C4-2B (cell line): ENCODE results near the gene MYO1H.

Experiments
- H3K27ac ChIP-seq: fragments of 450-650 bp; 2 replicates; pipeline ENCODE4 v1.5.1; 2017
- CTCF ChIP-seq: fragments of 450-650 bp; conservative IDR thresholded peaks from 2 replicates; pipeline ENCODE4 v1.5.1; 2017; ENCODE audit warnings: mild to moderate bottlenecking
- ZFX ChIP-seq: fragments of 450-650 bp; IDR thresholded peaks from 2 replicates; pipeline ENCODE4 v1.6.1; 2017

The MYO1H gene

GRCh38 chr12:109489955-109490565, 142.4 kb downstream of the MYO1H start:
- no peak overlapping the region for H3K27ac ChIP-seq
- TF ChIP-seq ZFX = no peak
- TF ChIP-seq CTCF = no peak

GRCh38 chr12:109491671-109492070, 144.0 kb downstream of the MYO1H start:
- no peak overlapping the region for H3K27ac ChIP-seq
- TF ChIP-seq CTCF (no peak), ZFX (no peak)

GRCh38 chr12:109492371-109492770, 144.7 kb downstream of the MYO1H start:
- H3K27ac ChIP-seq = no peak overlapping the region

DNA sequence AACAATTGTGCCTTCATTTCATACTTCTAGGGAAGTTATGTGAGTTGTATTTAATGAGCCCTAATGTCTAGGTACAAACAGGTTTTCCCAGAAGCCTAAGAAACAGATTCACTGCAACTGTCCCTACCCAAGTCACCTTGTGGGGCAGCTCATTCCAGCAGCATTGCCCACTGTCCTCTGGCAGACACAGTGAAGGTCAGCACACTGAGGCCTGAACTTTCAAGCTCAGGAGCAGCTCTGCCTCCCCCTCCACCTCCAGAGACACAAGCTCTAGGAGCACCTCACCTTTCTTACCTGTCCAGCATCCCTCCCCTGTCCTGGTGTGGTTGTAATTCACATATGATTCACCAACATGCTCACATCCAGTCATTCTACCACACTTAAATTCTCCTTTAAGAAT, 145.4 kb downstream of the MYO1H start:
- H3K27ac ChIP-seq = no peak overlapping the region
- TF ChIP-seq ZFX (no peak), CTCF (no peak)

More at GRCh38 chr12:109492371-109492770, 144.7 kb downstream of the MYO1H start:
- TF ChIP-seq CTCF = no peak
- TF ChIP-seq ZFX = no peak

- TF ChIP-seq CTCF (no peak), ZFX (no peak)
Observed at GRCh38 chr12:109493938-109494337, 146.2 kb downstream of the MYO1H start.

DNA sequence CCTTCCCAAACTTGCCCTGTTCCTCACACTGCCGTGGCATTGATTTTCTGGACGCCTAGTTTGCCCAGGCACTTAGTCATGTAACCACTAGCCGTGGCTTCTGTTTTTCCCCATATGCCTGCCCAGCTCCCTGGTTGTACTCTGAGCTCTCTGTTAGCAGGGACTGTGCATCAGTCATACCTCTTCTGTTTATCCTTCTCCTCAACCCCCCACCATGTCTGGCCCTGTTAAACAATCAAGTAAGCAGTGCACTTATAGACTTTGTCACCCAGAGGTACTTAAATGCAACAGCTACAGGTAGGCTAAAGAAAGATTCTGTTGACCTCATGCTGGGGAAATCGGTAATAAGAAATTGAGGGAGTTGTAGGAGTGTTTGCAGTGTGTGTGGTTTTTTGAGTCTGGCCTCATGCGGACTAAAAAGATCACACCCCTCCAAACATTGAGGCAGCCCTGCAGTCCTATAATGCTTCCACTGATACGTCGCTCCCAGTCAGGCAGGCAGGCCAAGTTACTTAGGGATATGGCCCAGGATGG, 146.7 kb downstream of the MYO1H start:
- TF ChIP-seq CTCF = no peak
- TF ChIP-seq ZFX = no peak

More at GRCh38 chr12:109493938-109494337, 146.2 kb downstream of the MYO1H start:
- no peak overlapping the region for H3K27ac ChIP-seq

GRCh38 chr12:109495012-109495411, 147.3 kb downstream of the MYO1H start:
- H3K27ac ChIP-seq = no peak overlapping the region
- no peak for TF ChIP-seq CTCF
- TF ChIP-seq ZFX = no peak

More for the DNA sequence above, 146.7 kb downstream of the MYO1H start:
- H3K27ac ChIP-seq = no peak overlapping the region
